CD4-positive, alpha-beta T cell treated with Interleukin-17A for 4 hours (primary cell): ENCODE results near the gene E2F6.

ENCODE experiments used
- DNase-seq: peaks from one replicate; pipeline ENCODE4 v3.0.0-alpha.2; 2020; ENCODE audit warnings: mixed read lengths

The E2F6 gene

DNA sequence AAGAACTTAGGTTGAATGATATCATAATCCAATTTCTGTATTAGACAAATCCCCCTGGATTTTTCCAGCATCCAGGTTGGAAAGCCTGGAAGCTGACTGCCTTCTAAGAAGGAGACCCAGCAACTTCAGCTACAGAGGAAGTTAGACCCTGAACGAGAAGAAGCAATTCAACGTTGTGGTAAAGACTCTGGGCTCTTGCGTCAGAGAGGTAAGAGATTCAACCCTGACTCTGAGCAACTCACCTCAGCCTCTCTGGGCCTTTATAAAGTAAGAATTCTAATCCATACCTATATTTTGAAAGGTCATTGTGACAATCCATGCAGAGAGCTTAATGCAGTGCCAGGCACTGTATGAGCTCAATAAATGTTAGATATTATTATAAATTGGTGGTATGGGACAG is 9.7 kb downstream of the E2F6 start:
- no peak for DNase-seq

- no peak for DNase-seq
Observed at GRCh38 chr2:11454824-11455223, 11.1 kb downstream of the E2F6 start.

DNA sequence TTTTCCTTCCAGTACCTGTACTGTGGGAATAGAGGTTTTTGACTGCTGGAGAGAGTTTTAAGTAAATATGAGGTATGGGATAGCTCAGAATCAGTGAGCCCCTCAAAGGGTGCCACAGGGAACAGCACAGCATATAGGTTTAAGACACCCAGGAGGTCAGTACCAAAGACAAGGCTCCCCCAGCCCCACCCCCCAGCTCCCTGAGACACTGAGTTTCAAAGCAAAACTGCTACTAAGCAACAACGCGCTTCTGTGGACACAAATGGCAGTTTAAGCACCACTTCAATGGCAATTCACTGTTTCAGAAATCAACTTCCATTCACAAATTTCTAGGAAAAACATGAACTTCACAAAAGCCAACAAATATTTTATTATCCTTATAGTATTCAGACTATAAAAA is 15.2 kb downstream of the E2F6 start:
- no peak for DNase-seq

- peak; percentile 63 for DNase-seq
Observed at GRCh38 chr2:11446733-11447248, 19.2 kb downstream of the E2F6 start.

GRCh38 chr2:11444737-11445136 is 21.2 kb downstream of the E2F6 start:
- no peak for DNase-seq

DNA sequence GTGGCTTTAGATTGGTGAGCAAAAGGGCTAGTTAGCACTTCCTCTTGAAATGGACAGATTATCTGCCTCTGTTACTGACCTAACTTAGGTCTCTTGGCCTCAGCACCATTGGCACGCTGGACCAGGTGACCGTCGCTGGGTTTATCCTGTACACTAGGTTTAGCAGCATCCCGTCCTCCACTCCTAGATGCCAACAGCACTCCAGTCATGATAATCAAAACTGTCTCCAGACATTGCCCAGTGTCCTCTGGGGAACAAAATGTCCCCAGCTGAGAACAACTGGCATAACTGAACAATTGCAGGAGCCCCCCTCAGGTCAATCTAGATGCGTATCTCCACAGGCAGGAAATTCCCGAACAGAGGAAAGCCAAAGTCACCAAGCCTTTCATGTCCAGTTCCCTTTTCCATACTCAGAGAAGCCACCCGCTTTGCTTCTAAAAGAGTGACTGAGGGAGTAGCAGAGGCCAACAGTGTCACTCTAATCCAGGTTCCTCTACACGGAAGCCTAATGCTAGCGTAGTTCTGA is 27.3 kb downstream of the E2F6 start:
- DNase-seq: no peak

GRCh38 chr2:11437602-11438001 is 28.4 kb downstream of the E2F6 start:
- no peak for DNase-seq

- DNase-seq: no peak
Observed at GRCh38 chr2:11435036-11435435, 30.9 kb downstream of the E2F6 start.

DNA sequence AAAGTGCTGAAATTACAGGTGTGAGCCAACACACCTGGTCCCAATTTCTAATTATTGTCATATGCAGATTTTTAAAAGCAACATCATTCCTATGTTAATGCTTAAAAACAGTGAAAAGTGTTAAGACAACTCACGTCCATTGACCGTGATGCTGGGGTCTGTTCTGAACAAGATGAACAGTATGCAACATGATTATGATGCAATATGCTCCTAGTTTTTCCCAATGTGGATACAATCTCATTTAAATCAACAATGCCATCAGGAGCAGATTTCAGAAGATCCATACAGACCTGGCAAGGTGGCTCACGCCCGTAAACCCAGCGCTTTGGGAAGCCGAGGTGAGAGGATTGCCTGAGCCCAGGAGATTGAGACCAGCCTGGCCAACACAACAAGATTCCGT is 31.5 kb downstream of the E2F6 start:
- DNase-seq: no peak

- no peak for DNase-seq
Observed at GRCh38 chr2:11433822-11434221, 32.1 kb downstream of the E2F6 start.

DNA sequence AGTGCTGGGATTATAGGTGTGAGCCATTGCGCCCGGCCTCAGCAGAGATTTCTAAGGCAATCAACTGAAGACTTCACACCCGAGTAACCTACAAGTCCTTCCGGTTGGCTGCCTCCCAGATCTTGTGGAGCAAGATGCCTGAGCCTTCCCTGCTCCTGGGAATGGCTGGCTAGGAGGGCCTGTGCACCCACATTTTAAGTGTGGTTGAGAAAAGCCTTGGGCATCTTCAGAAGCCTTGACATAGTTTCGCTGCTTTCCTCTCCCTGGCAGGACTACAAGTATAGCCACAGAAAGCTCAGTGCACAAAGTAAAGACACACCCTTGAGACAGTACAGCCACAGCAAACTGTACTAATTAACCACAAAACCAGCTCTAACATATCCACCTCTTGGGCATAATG is 35.2 kb downstream of the E2F6 start:
- no peak for DNase-seq

DNA sequence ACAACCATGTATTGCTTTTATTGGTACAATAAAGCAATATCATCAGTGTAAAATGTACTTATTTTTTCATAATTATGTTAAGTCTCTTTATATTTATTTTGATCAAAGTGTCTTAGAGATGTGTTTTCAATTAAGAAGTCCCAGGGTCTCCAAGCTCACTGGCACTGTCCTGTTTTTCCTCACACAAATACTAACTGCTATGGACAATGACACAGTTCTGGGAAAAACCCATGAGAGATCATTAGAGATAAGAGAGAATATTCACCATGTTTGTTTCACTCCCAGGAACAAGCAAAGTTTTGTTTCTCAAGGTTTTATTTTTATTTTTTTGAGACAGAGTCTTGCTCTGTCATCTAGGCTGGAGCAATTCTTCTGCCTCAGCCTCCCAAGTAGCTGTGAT is 38.7 kb downstream of the E2F6 start:
- DNase-seq: no peak

- no peak for DNase-seq
Observed at GRCh38 chr2:11422901-11423435, 43.0 kb downstream of the E2F6 start.

DNA sequence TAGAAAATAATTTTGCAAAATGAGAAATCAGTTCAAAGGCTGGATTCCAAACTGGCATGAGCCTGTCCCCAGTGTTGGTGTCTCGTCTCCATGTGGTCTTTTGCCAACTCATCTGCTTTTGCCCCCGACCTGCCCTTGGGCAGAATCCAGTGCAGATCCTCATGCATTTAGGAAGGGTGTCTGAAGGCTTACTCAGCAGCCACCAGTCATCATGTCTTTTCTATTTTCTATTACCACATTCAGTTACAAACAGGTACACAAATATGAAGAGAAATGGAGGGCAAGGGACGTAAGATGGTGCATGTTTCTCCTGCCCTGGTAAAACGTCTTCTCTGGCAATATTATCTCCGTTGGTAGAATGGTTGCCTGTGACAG is 43.5 kb downstream of the E2F6 start:
- no peak for DNase-seq

DNA sequence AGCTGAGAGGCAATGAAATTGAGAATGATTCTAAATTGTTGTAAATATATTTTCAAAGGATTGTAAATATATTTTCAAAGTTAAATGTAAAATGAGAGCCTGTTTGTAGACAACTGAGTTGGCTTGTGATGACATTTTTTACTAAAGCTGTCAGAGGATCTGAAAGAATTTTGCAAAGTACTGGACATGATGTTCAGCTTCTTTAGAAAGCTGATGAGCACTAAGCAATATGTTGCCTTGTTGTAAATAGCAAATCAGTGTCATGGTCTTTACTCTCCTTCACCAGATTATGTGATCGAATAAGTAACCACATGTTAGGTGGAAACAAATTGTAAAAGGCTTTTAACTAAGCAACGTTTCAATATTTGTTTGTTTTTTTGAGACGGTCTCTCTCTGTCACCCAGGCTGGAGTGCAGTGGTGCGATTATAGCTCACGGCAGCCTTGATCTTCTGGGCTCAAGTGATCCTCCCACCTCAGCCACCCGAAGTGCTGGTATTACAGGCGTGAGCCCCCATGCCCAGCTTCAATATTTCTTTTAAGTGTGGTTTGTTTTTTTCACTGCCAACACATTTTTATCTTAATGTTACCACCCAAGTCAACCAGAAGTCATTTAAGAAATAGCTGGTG is 44.0 kb downstream of the E2F6 start:
- no peak for DNase-seq

- DNase-seq: no peak
Observed at GRCh38 chr2:11420671-11421070, 45.3 kb downstream of the E2F6 start.

- no peak for DNase-seq
Observed at GRCh38 chr2:11420190-11420589, 45.8 kb downstream of the E2F6 start.

GRCh38 chr2:11419781-11420180 is 46.2 kb downstream of the E2F6 start:
- DNase-seq: no peak

GRCh38 chr2:11417946-11418585 is 47.9 kb downstream of the E2F6 start:
- no peak for DNase-seq

DNA sequence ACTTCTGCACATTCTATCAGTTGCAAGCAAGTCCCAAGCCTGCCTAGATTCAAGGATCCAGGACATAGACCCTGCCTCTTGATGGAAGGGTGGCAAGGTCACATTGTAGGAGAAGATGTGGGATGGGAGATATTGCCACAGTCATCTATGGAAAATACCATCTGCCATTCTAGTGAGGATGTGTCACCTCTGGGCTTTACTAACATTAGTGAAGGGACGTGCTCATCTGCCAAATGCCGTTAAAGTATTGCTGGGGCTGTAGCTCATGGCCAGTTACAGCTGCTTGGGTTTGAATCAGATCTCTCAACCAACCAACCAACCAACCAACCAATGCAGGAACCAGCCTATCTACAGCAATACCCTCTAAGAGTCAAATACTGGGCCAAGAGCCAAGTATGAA is 49.0 kb downstream of the E2F6 start:
- DNase-seq: no peak

- DNase-seq: no peak
Observed at GRCh38 chr2:11416186-11416585, 49.8 kb downstream of the E2F6 start.

GRCh38 chr2:11414372-11415124 is 51.4 kb downstream of the E2F6 start:
- no peak for DNase-seq

GRCh38 chr2:11412449-11412810 is 53.5 kb downstream of the E2F6 start:
- DNase-seq: no peak
